ENCODE results near the gene PI4KA. TPM values are rescaled to one million over a fixed set of nuclear protein-coding genes. Genes with fewer than 3 reads are reported as not detected.

The PI4KA gene
- total and polyA plus RNA-seq, 4 donors, result 35.4 to 107 (median 50.3) TPM

- no peak for TF ChIP-seq CTCF (IDR thresholded peaks at IDR 0.05; ENCODE audit: control extremely low read depth, extremely low read depth)
- 77 to 82% methylated on average over 11 of the region's 11 CpGs for WGBS, 2 donors
- H3K9ac ChIP-seq (ENCODE audit: insufficient read depth in 1 of 2, low read length in 2 of 2), result no peak overlapping the region
- H3K27me3 ChIP-seq (ENCODE audit: control insufficient read depth in 3 of 3, insufficient read depth in 3 of 3, low read length in 2 of 3), result no peaks in the 10 kb centered on the region
- H3K4me3 ChIP-seq, result no peak overlapping the region
- H3K27ac ChIP-seq (ENCODE audit: low read depth in 1 of 2, low read length in 1 of 2), result no peak overlapping the region
- H3K4me1 ChIP-seq (ENCODE audit: control insufficient read depth in 5 of 5, insufficient read depth in 5 of 5, low read length in 5 of 5), result peaks cover 0 to 5% (median 0%) of the 10 kb centered on the region in 5 donors
- DNase-seq (no peak), ATAC-seq (ENCODE audit: insufficient read depth, low FRiP score) (no peak)
- peaks cover 0 to 14% (median 0%) of the 10 kb centered on the region in 4 donors for H3K36me3 ChIP-seq (ENCODE audit: control insufficient read depth in 4 of 4, insufficient read depth in 4 of 4, low read length in 4 of 4)
- H3K9me3 ChIP-seq (ENCODE audit: control insufficient read depth in 4 of 4, insufficient read depth in 3 of 4, low read length in 3 of 4), result no peaks in the 10 kb centered on the region
These were observed 77.2 kb downstream of the PI4KA start for GRCh38 chr22:20781272-20781990.

DNA sequence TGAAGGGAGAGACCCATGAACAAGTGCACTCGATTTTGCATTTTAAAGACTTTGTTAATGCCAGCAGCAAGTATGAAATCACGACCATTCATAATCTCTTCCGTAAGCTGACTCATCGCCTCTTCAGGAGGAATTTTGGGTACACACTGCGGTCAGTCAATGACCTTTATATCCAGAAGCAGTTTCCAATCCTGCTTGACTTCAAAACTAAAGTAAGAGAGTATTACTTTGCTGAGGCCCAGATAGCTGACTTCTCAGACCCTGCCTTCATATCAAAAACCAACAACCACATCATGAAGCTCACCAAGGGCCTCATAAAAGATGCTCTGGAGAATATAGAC is 78.8 kb downstream of the PI4KA start:
- ATAC-seq (ENCODE audit: insufficient read depth, low FRiP score) (no peak), DNase-seq (no peak)
- peaks cover 0 to 7% (median 0%) of the 10 kb centered on the region in 5 donors for H3K4me1 ChIP-seq (ENCODE audit: control insufficient read depth in 5 of 5, insufficient read depth in 5 of 5, low read length in 5 of 5)
- H3K27me3 ChIP-seq (ENCODE audit: control insufficient read depth in 3 of 3, insufficient read depth in 3 of 3, low read length in 2 of 3), result no peaks in the 10 kb centered on the region
- no peak overlapping the region for H3K9ac ChIP-seq (ENCODE audit: insufficient read depth in 1 of 2, low read length in 2 of 2)
- H3K9me3 ChIP-seq (ENCODE audit: control insufficient read depth in 4 of 4, insufficient read depth in 3 of 4, low read length in 3 of 4), result no peaks in the 10 kb centered on the region
- no peak overlapping the region for H3K27ac ChIP-seq (ENCODE audit: low read depth in 1 of 2, low read length in 1 of 2)
- 87 to 97% methylated on average over 5 of the region's 5 CpGs for WGBS, 2 donors
- H3K4me3 ChIP-seq, result no peak overlapping the region
- peaks cover 0 to 13% (median 0%) of the 10 kb centered on the region in 4 donors for H3K36me3 ChIP-seq (ENCODE audit: control insufficient read depth in 4 of 4, insufficient read depth in 4 of 4, low read length in 4 of 4)
- no peak for TF ChIP-seq CTCF (IDR thresholded peaks at IDR 0.05; ENCODE audit: control extremely low read depth, extremely low read depth)

DNA sequence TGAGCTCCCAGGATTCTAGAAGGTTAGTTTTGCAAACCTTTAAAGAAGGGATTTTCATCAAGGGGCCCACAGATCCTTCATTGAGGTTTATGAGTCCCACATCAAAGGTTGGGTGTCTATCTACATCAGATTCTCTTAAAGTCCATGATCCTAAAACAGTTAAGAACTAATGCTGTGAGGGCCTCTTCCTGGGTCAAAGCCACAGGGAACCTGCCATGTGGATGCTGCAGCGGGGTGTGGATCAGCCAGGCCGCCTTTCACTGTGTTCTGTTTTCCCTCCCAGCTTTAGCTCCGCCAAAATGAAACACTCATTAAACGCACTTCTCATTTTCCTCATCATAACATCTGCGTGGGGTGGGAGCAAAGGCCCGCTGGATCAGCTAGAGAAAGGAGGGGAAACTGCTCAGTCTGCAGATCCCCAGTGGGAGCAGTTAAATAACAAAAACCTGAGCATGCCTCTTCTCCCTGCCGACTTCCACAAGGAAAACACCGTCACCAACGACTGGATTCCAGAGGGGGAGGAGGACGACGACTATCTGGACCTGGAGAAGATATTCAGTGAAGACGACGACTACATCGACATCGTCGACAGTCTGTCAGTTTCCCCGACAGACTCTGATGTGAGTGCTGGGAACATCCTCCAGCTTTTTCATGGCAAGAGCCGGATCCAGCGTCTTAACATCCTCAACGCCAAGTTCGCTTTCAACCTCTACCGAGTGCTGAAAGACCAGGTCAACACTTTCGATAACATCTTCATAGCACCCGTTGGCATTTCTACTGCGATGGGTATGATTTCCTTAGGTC is 79.4 kb downstream of the PI4KA start:
- WGBS, 2 donors, result 86 to 92% methylated on average over 25 of the region's 25 CpGs

More for the DNA sequence above, 79.4 kb downstream of the PI4KA start:
- no peak overlapping the region for H3K9ac ChIP-seq (ENCODE audit: insufficient read depth in 1 of 2, low read length in 2 of 2)
- H3K4me3 ChIP-seq, result no peak overlapping the region
- no peak overlapping the region for H3K27ac ChIP-seq (ENCODE audit: low read depth in 1 of 2, low read length in 1 of 2)
- no peak for ATAC-seq (ENCODE audit: insufficient read depth, low FRiP score)
- peaks cover 0 to 13% (median 0%) of the 10 kb centered on the region in 4 donors for H3K36me3 ChIP-seq (ENCODE audit: control insufficient read depth in 4 of 4, insufficient read depth in 4 of 4, low read length in 4 of 4)
- no peak for TF ChIP-seq CTCF (IDR thresholded peaks at IDR 0.05; ENCODE audit: control extremely low read depth, extremely low read depth)
- peaks cover 0 to 7% (median 0%) of the 10 kb centered on the region in 5 donors for H3K4me1 ChIP-seq (ENCODE audit: control insufficient read depth in 5 of 5, insufficient read depth in 5 of 5, low read length in 5 of 5)
- no peaks in the 10 kb centered on the region for H3K27me3 ChIP-seq (ENCODE audit: control insufficient read depth in 3 of 3, insufficient read depth in 3 of 3, low read length in 2 of 3)
- DNase-seq, result no peak
- no peaks in the 10 kb centered on the region for H3K9me3 ChIP-seq (ENCODE audit: control insufficient read depth in 4 of 4, insufficient read depth in 3 of 4, low read length in 3 of 4)

All from lung (tissue), 12 donors.